GM19438 (cell line): ENCODE data around the gene SPEN.

Experiments
- ATAC-seq: cut with Tn5 transposase; IDR thresholded peaks from one replicate; pipeline ENCODE4 v1.9.1; 2021; ENCODE audit warnings: low read depth; ENCODE audit not compliant: unreplicated experiment

The SPEN gene

GRCh38 chr1:15852036-15852827 lies 4.7 kb downstream of the SPEN start:
- ATAC-seq, result no peak

- ATAC-seq, result no peak
Observed at GRCh38 chr1:15852828-15853302, 5.4 kb downstream of the SPEN start.

GRCh38 chr1:15856888-15857287 lies 9.4 kb downstream of the SPEN start:
- ATAC-seq, result no peak

- ATAC-seq, result no peak
Observed at GRCh38 chr1:15858069-15858670, 10.7 kb downstream of the SPEN start.

- ATAC-seq, result no peak
Observed at GRCh38 chr1:15858672-15859372, 11.3 kb downstream of the SPEN start.

- ATAC-seq, result no peak
Observed at GRCh38 chr1:15863156-15863901, 15.8 kb downstream of the SPEN start.

- ATAC-seq, result no peak
Observed at GRCh38 chr1:15866721-15867201, 19.3 kb downstream of the SPEN start.

GRCh38 chr1:15867288-15867687 lies 19.8 kb downstream of the SPEN start:
- no peak for ATAC-seq

- ATAC-seq, result no peak
Observed at GRCh38 chr1:15869413-15869812, 21.9 kb downstream of the SPEN start.

- no peak for ATAC-seq
Observed at GRCh38 chr1:15870421-15870820, 22.9 kb downstream of the SPEN start.

GRCh38 chr1:15874471-15874870 lies 27.0 kb downstream of the SPEN start:
- no peak for ATAC-seq

GRCh38 chr1:15876357-15877055 lies 29.0 kb downstream of the SPEN start:
- ATAC-seq, result no peak

GRCh38 chr1:15881961-15882360 lies 34.5 kb downstream of the SPEN start:
- ATAC-seq, result no peak

GRCh38 chr1:15882665-15883064 lies 35.2 kb downstream of the SPEN start:
- no peak for ATAC-seq

- ATAC-seq, result no peak
Observed at GRCh38 chr1:15883326-15883725, 35.8 kb downstream of the SPEN start.

GRCh38 chr1:15884477-15884876 lies 37.0 kb downstream of the SPEN start:
- ATAC-seq, result no peak

GRCh38 chr1:15885269-15885668 lies 37.8 kb downstream of the SPEN start:
- ATAC-seq, result no peak

GRCh38 chr1:15885701-15886610 lies 38.4 kb downstream of the SPEN start:
- ATAC-seq, result peak; percentile 58

GRCh38 chr1:15886611-15887167 lies 39.2 kb downstream of the SPEN start:
- no peak for ATAC-seq
